Measurements from ENCODE around the gene PDCD7. TPM values are rescaled to one million over a fixed set of nuclear protein-coding genes. Genes with fewer than 3 reads are reported as not detected.

Gene PDCD7
- total and polyA plus RNA-seq, 2 of the 4 experiments (the other 2 are of a cell fraction): 4.7 to 12.3 TPM

DNA sequence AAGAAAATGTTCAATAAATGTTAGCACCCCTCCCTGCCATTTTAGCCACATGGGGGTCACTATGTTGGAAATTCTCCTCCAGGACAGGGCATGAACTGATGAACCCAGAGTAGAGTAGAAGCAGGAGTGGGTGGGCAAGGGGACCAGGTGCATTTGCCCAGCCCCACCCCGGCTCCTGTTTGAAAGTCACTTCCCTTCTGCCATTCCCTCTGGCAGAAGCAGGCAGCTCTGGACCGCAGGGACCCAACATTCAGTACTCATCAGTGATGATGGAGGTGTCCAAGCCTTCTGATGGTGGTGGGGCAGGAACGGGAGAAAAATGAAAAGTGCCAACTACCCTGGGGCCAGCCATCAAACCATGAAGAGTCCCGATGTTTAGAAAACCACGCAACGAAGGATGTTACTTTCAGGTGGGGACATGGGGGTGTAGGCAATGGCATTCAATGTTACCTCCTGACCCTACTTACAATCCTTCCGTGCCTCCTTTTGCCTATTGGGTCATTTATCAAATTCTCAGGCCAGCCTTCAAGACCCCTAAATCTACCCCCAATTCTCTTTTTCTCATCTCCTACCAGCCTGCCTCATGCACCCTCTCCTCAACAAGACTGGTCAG lies 35.9 kb downstream of the PDCD7 start:
- peaks cover 28% of the 10 kb centered on the region for H3K36me3 ChIP-seq (ENCODE audit: control insufficient read depth, insufficient read depth, low read length)
- no peak overlapping the region for H2BK5ac ChIP-seq (ENCODE audit: low read depth, low read length, poor library complexity, severe bottlenecking)
- no peak overlapping the region for H2AK5ac ChIP-seq (ENCODE audit: low read depth, low read length)
- no peak overlapping the region for H4K8ac ChIP-seq (ENCODE audit: low read depth in 2 of 2, low read length in 2 of 2)
- no peak overlapping the region for H4K5ac ChIP-seq (ENCODE audit: low read depth, low read length)
- POLR2A ChIA-PET (ENCODE audit: unreplicated experiment): no interaction called here
- no peaks in the 10 kb centered on the region for H3K9me1 ChIP-seq (ENCODE audit: insufficient read depth, low read length)
- H4K20me1 ChIP-seq (ENCODE audit: insufficient read depth, low read length): no peaks in the 10 kb centered on the region; the same call in 1 of the 2 replicates
- no peak overlapping the region for H4K91ac ChIP-seq (ENCODE audit: insufficient read depth, low read depth, low read length)
- no peaks in the 10 kb centered on the region for H3K9me3 ChIP-seq (ENCODE audit: control insufficient read depth, insufficient read depth, low read length)
- H3K23ac ChIP-seq (ENCODE audit: low read depth, low read length): no peak overlapping the region
- H3K27me3 ChIP-seq (ENCODE audit: control insufficient read depth, insufficient read depth, low read length): no peaks in the 10 kb centered on the region
- no peak overlapping the region for H2BK15ac ChIP-seq (ENCODE audit: low read depth, low read length)
- H3K79me1 ChIP-seq (ENCODE audit: low read depth in 1 of 2, low read length in 2 of 2): no peaks in the 10 kb centered on the region; a peak in 1 of 4 replicates
- intact Hi-C loops (cut with micrococcal nuclease): no loop called here
- H2AK9ac ChIP-seq (replicated peaks; ENCODE audit: low read depth, low read length, poor library complexity): no peak overlapping the region
- no peak overlapping the region for H3K9ac ChIP-seq (ENCODE audit: low read depth, low read length)
- no peak overlapping the region for H3K27ac ChIP-seq (ENCODE audit: insufficient read depth, low read length)
- TF ChIP-seq MAZ (IDR thresholded peaks at IDR 0.05; ENCODE audit: borderline replicate concordance, low read depth, low read length): no peak
- TF ChIP-seq, protein P1, sequence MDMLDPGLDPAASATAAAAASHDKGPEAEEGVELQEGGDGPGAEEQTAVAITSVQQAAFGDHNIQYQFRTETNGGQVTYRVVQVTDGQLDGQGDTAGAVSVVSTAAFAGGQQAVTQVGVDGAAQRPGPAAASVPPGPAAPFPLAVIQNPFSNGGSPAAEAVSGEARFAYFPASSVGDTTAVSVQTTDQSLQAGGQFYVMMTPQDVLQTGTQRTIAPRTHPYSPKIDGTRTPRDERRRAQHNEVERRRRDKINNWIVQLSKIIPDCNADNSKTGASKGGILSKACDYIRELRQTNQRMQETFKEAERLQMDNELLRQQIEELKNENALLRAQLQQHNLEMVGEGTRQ (IDR thresholded peaks at IDR 0.05; ENCODE audit: low read depth, low read length): no peak
- TF ChIP-seq FOS (IDR thresholded peaks at IDR 0.05; ENCODE audit: low read depth, low read length): no peak
- TF ChIP-seq CEBPB (IDR thresholded peaks at IDR 0.05; ENCODE audit: low read depth, low read length): no peak
- no peak for TF ChIP-seq RCOR1 (IDR thresholded peaks at IDR 0.05; ENCODE audit: insufficient replicate concordance, low read length)
- H3K4me2 ChIP-seq (ENCODE audit: low read depth, low read length): no peak overlapping the region
- no peak overlapping the region for H3K18ac ChIP-seq (ENCODE audit: low read depth, low read length)
- no peak overlapping the region for H2BK120ac ChIP-seq (ENCODE audit: low read depth, low read length)
- no peak overlapping the region for H3K4ac ChIP-seq (ENCODE audit: low read depth, low read length)
- no peak overlapping the region for H2AFZ ChIP-seq (replicated peaks; ENCODE audit: low read length, poor library complexity)
- DNase-seq: no peak
- no peak overlapping the region for H3K14ac ChIP-seq (replicated peaks; ENCODE audit: low read depth, low read length)
- ATAC-seq (ENCODE audit: low read depth): no peak
- H2BK20ac ChIP-seq (ENCODE audit: low read depth, low read length): no peak overlapping the region
- dilution Hi-C loops (cut with HindIII; ENCODE audit: low sequenced_read_pairs, unreplicated experiment): no loop called here
- no peak overlapping the region for H3K56ac ChIP-seq (ENCODE audit: extremely low read depth, insufficient read depth, low read length)
- CTCF ChIA-PET: no interaction called here
- H3K4me1 ChIP-seq (ENCODE audit: control insufficient read depth, insufficient read depth, low read length): peaks cover 2% of the 10 kb centered on the region; the same call in 1 of the 2 replicates
- no peak overlapping the region for H3K4me3 ChIP-seq (ENCODE audit: insufficient read depth, low read depth, low read length)
- in situ Hi-C loops (cut with MboI; ENCODE audit: low sequenced_read_pairs): no loop called here
- BruUV-seq (replicated peaks): no TSS peak
- WGBS, 2 experiments (ENCODE audit: extremely low coverage in 2 of 2, insufficient read length in 1 of 2): 100% methylated on average over 1 of the region's 7 CpGs; no CpG with 5 or more reads in 1 of the 2 experiments
